ENCODE measurements around the gene MAP2K7.
"Not testable (repeated sequence)": the region's sequence is repeated elsewhere in the genome, so short reads cannot be mapped to it uniquely, and the experiment has no call there.

MAP2K7 gene

DNA sequence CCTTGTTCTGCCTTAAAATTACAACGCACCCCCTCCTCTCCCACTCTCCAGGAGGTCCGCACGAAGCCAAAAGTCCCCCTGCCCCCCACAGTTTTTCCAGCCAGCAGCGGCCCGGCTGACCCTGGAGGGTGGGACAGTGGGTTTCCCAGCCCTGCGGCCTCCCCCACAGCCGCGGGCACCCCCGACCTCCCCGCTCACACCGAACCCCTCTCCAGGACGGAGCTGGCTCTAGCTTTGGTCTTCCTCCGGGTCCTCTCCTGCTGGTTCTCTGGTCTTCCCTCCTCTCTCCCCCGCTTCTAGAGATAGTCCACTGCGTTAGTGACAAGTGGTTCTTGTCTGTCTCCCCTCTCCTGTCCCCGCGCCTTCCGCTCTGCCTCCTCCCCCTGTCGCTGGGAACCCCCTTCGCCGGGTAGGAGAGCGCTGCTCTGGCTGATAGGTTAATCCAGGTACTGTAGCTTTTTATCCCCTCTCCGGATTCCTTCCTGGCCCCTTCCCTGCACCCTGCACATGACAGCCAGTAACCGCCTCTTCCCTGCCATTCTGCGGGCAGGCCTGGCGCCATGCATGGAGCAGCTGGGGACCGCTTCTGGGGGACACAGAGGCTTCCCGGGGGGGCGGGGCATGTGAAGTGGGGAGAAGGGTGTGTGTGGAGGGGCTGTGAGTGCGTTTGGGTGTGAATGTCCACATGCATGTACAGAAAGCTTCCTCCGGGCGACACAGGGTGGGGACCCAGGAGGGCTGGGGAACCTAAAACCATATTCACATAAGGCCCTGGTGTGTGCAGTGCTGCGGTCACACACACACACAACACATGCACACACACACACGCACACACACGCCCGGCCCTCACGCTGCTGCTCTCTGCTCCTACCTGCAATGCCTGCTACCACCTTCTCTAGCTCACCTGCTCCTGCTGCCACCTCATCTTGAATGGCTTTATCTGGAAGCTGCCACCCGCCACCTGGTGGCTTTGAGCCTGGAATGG lies 46.7 kb upstream of the MAP2K7 start:
- Histone ChIP-seq H3K23ac (ENCODE audit: low read length in 2 of 2) (no peak overlapping the region), H3K27me3 (ENCODE audit: control insufficient read depth in 1 of 2, insufficient read depth in 1 of 2, low read length in 2 of 2) (peaks cover 0 to 6% of the 10 kb centered on the region in 2 experiments), H3K79me1 (replicated peaks; ENCODE audit: low read length, poor library complexity, severe bottlenecking) (no peaks in the 10 kb centered on the region), H3K9me3 (ENCODE audit: control insufficient read depth, low read length) (no peaks in the 10 kb centered on the region), H4K91ac (ENCODE audit: low read length) (no peak overlapping the region), H4K8ac (ENCODE audit: low read length) (no peak overlapping the region), H3K27ac (ENCODE audit: low read length, poor library complexity, severe bottlenecking) (no peak overlapping the region), H2AFZ (ENCODE audit: low read depth, low read length) (no peak overlapping the region), H3K4me1 (ENCODE audit: control insufficient read depth, insufficient read depth, low read depth, low read length) (peaks cover 11% of the 10 kb centered on the region), H3K14ac (ENCODE audit: low read length in 2 of 2) (no peak overlapping the region), H3K36me3 (ENCODE audit: control insufficient read depth in 1 of 2, insufficient read depth in 2 of 2, low read depth in 1 of 2, low read length in 2 of 2) (peaks cover 0 to 30% of the 10 kb centered on the region in 2 experiments), H2BK5ac (ENCODE audit: low read depth, low read length, poor library complexity, severe bottlenecking) (no peak overlapping the region), H2BK120ac (ENCODE audit: low read depth, low read length) (no peak overlapping the region), H3K9ac (ENCODE audit: low read length) (no peak overlapping the region), H3K4me3 (ENCODE audit: insufficient read depth in 1 of 2, low read depth in 1 of 2, low read length in 2 of 2) (no peak overlapping the region), H2BK15ac (ENCODE audit: low read depth, poor library complexity, severe bottlenecking) (no peak overlapping the region), H2AK5ac (ENCODE audit: low read length, severe bottlenecking) (no peak overlapping the region), H3K18ac (ENCODE audit: low read depth in 1 of 2, low read length in 2 of 2) (no peak overlapping the region), H3K4me2 (ENCODE audit: low read length, poor library complexity, severe bottlenecking) (no peak overlapping the region), H2BK12ac (ENCODE audit: low read length in 2 of 2) (no peak overlapping the region), H3K4ac (ENCODE audit: low read depth in 1 of 2, low read length in 2 of 2) (no peak overlapping the region)
- DNase-seq = no peak
- WGBS = 81% methylated on average over 33 of the region's 38 CpGs

GRCh38 chr19:7857727-7858108 lies 46.0 kb upstream of the MAP2K7 start:
- H3K27me3 ChIP-seq (ENCODE audit: control insufficient read depth in 1 of 2, insufficient read depth in 1 of 2, low read length in 2 of 2) = peaks cover 0 to 6% of the 10 kb centered on the region in 2 experiments
- no peak overlapping the region for H4K8ac ChIP-seq (ENCODE audit: low read length)
- DNase-seq = no peak
- H3K4me1 ChIP-seq (ENCODE audit: control insufficient read depth, insufficient read depth, low read depth, low read length) = peaks cover 15% of the 10 kb centered on the region
- H3K27ac ChIP-seq (ENCODE audit: low read length, poor library complexity, severe bottlenecking) = no peak overlapping the region
- H2BK120ac ChIP-seq (ENCODE audit: low read depth, low read length) = no peak overlapping the region
- H2BK5ac ChIP-seq (ENCODE audit: low read depth, low read length, poor library complexity, severe bottlenecking) = no peak overlapping the region
- H3K4me3 ChIP-seq (ENCODE audit: insufficient read depth in 1 of 2, low read depth in 1 of 2, low read length in 2 of 2) = no peak overlapping the region
- H3K4me2 ChIP-seq (ENCODE audit: low read length, poor library complexity, severe bottlenecking) = no peak overlapping the region
- H3K4ac ChIP-seq (ENCODE audit: low read depth in 1 of 2, low read length in 2 of 2) = no peak overlapping the region
- no peak overlapping the region for H2BK15ac ChIP-seq (ENCODE audit: low read depth, poor library complexity, severe bottlenecking)
- no peak overlapping the region for H2AK5ac ChIP-seq (ENCODE audit: low read length, severe bottlenecking)
- no peak overlapping the region for H2AFZ ChIP-seq (ENCODE audit: low read depth, low read length)
- no peaks in the 10 kb centered on the region for H3K9me3 ChIP-seq (ENCODE audit: control insufficient read depth, low read length)
- H3K23ac ChIP-seq (ENCODE audit: low read length in 2 of 2) = no peak overlapping the region
- whole genome bisulfite sequencing = 66% methylated on average over 8 of the region's 8 CpGs
- H3K9ac ChIP-seq (ENCODE audit: low read length) = no peak overlapping the region
- H3K14ac ChIP-seq (ENCODE audit: low read length in 2 of 2) = no peak overlapping the region
- no peaks in the 10 kb centered on the region for H3K79me1 ChIP-seq (replicated peaks; ENCODE audit: low read length, poor library complexity, severe bottlenecking)
- H2BK12ac ChIP-seq (ENCODE audit: low read length in 2 of 2) = no peak overlapping the region
- H4K91ac ChIP-seq (ENCODE audit: low read length) = no peak overlapping the region
- H3K36me3 ChIP-seq (ENCODE audit: control insufficient read depth in 1 of 2, insufficient read depth in 2 of 2, low read depth in 1 of 2, low read length in 2 of 2) = peaks cover 0 to 28% of the 10 kb centered on the region in 2 experiments
- H3K18ac ChIP-seq (ENCODE audit: low read depth in 1 of 2, low read length in 2 of 2) = no peak overlapping the region

DNA sequence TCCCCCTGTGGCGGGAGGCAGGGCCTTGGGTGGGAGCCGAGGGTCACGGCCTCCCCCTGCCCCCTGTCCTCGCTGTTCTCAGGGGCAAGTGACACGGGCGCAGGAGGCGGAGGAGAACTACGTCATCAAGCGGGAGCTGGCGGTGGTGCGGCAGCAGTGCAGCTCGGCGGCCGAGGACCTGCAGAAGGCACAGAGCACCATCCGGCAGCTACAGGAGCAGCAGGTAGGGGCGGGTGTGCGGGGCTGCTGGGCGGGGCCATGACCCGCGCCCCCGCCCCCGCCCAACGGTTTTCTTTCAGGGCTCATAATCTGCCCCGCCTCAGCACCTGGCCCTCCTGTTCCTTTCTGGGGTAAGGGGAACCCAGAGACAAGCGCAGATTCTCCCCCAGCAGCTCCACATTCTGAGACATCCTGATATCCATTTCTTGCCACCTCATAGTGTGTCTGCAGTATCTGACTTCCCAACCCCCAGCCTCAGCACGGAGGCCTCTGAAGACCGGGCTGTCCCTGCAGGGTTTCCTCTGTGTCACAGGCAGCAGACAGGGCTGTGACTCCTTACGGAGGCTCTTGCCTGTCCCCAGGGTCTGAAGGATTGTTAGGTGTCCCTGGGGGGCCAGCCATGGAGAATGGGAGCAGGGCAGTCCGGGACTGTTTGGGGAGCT lies 45.4 kb upstream of the MAP2K7 start:
- Histone ChIP-seq H2BK15ac (ENCODE audit: low read depth, poor library complexity, severe bottlenecking) (no peak overlapping the region), H3K27ac (ENCODE audit: low read length, poor library complexity, severe bottlenecking) (no peak overlapping the region), H3K27me3 (ENCODE audit: control insufficient read depth in 1 of 2, insufficient read depth in 1 of 2, low read length in 2 of 2) (peaks cover 0 to 6% of the 10 kb centered on the region in 2 experiments), H3K4me3 (ENCODE audit: insufficient read depth in 1 of 2, low read depth in 1 of 2, low read length in 2 of 2) (no peak overlapping the region), H2BK5ac (ENCODE audit: low read depth, low read length, poor library complexity, severe bottlenecking) (no peak overlapping the region), H3K4ac (ENCODE audit: low read depth in 1 of 2, low read length in 2 of 2) (no peak overlapping the region), H3K4me2 (ENCODE audit: low read length, poor library complexity, severe bottlenecking) (no peak overlapping the region), H3K23ac (ENCODE audit: low read length in 2 of 2) (no peak overlapping the region), H3K9ac (ENCODE audit: low read length) (no peak overlapping the region), H3K9me3 (ENCODE audit: control insufficient read depth, low read length) (no peaks in the 10 kb centered on the region), H2AK5ac (ENCODE audit: low read length, severe bottlenecking) (no peak overlapping the region), H3K14ac (ENCODE audit: low read length in 2 of 2) (no peak overlapping the region), H2BK12ac (ENCODE audit: low read length in 2 of 2) (no peak overlapping the region), H4K91ac (ENCODE audit: low read length) (no peak overlapping the region), H3K79me1 (replicated peaks; ENCODE audit: low read length, poor library complexity, severe bottlenecking) (no peaks in the 10 kb centered on the region), H2AFZ (ENCODE audit: low read depth, low read length) (no peak overlapping the region), H3K18ac (ENCODE audit: low read depth in 1 of 2, low read length in 2 of 2) (no peak overlapping the region), H2BK120ac (ENCODE audit: low read depth, low read length) (no peak overlapping the region), H4K8ac (ENCODE audit: low read length) (no peak overlapping the region), H3K4me1 (ENCODE audit: control insufficient read depth, insufficient read depth, low read depth, low read length) (peaks cover 20% of the 10 kb centered on the region), H3K36me3 (ENCODE audit: control insufficient read depth in 1 of 2, insufficient read depth in 2 of 2, low read depth in 1 of 2, low read length in 2 of 2) (peaks cover 0 to 30% of the 10 kb centered on the region in 2 experiments)
- 16% methylated on average over 29 of the region's 29 CpGs for WGBS
- peak; percentile 22 for DNase-seq

DNA sequence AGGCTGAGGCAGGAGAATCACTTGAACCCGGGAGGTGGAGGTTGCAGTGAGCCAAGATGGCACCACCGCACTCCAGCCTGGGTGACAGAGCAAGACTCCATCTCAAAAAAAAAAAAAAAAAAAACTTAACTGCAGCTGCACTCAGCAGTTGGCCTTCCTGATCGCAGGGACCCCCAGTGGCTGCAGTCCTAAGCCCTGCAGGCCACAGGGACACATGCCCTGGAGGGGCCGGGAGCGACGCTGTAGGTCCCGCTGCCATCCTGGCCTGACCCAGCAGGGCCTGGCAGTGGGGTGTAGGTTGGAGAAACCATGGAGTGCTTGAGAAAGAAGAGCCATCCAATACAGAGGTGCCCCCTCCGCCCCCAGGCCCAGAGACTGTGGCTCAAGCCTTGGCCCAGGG lies 44.6 kb upstream of the MAP2K7 start:
- not testable (repeated sequence) for H2AK5ac ChIP-seq (ENCODE audit: low read length, severe bottlenecking); H3K4me2 ChIP-seq (ENCODE audit: low read length, poor library complexity, severe bottlenecking)
- peaks cover 18% of the 10 kb centered on the region for H3K4me1 ChIP-seq (ENCODE audit: control insufficient read depth, insufficient read depth, low read depth, low read length)

More for the DNA sequence above, 44.6 kb upstream of the MAP2K7 start:
- H3K23ac ChIP-seq (ENCODE audit: low read length in 2 of 2); DNase-seq; H2BK5ac ChIP-seq (ENCODE audit: low read depth, low read length, poor library complexity, severe bottlenecking); H2BK15ac ChIP-seq (ENCODE audit: low read depth, poor library complexity, severe bottlenecking); H3K27ac ChIP-seq (ENCODE audit: low read length, poor library complexity, severe bottlenecking); H3K9ac ChIP-seq (ENCODE audit: low read length); H3K79me1 ChIP-seq (replicated peaks; ENCODE audit: low read length, poor library complexity, severe bottlenecking); H3K4ac ChIP-seq (ENCODE audit: low read depth in 1 of 2, low read length in 2 of 2); H2AFZ ChIP-seq (ENCODE audit: low read depth, low read length); H4K91ac ChIP-seq (ENCODE audit: low read length); H3K4me3 ChIP-seq (ENCODE audit: insufficient read depth in 1 of 2, low read depth in 1 of 2, low read length in 2 of 2); H3K27me3 ChIP-seq (ENCODE audit: control insufficient read depth in 1 of 2, insufficient read depth in 1 of 2, low read length in 2 of 2); H3K9me3 ChIP-seq (ENCODE audit: control insufficient read depth, low read length); H3K14ac ChIP-seq (ENCODE audit: low read length in 2 of 2); H4K8ac ChIP-seq (ENCODE audit: low read length); H3K18ac ChIP-seq (ENCODE audit: low read depth in 1 of 2, low read length in 2 of 2); H2BK12ac ChIP-seq (ENCODE audit: low read length in 2 of 2); H2BK120ac ChIP-seq (ENCODE audit: low read depth, low read length): not testable (repeated sequence)
- 96% methylated on average over 8 of the region's 8 CpGs for WGBS
- peaks cover 0 to 39% of the 10 kb centered on the region in 2 experiments for H3K36me3 ChIP-seq (ENCODE audit: control insufficient read depth in 1 of 2, insufficient read depth in 2 of 2, low read depth in 1 of 2, low read length in 2 of 2)
